NCI-H146 treated with DMSO at 0.1 percent for 48 hours (cell line): Measurements from ENCODE around the gene COPS7A.
"Not testable (repeated sequence)": the region's sequence is repeated elsewhere in the genome, so short reads cannot be mapped to it uniquely, and the experiment has no call there.

Experiments used
- DNase-seq: peaks from one replicate; lab custom pipeline; 2025; ENCODE audit not compliant: unreplicated experiment; lab: John Stamatoyannopoulos, UW

Gene COPS7A

DNA sequence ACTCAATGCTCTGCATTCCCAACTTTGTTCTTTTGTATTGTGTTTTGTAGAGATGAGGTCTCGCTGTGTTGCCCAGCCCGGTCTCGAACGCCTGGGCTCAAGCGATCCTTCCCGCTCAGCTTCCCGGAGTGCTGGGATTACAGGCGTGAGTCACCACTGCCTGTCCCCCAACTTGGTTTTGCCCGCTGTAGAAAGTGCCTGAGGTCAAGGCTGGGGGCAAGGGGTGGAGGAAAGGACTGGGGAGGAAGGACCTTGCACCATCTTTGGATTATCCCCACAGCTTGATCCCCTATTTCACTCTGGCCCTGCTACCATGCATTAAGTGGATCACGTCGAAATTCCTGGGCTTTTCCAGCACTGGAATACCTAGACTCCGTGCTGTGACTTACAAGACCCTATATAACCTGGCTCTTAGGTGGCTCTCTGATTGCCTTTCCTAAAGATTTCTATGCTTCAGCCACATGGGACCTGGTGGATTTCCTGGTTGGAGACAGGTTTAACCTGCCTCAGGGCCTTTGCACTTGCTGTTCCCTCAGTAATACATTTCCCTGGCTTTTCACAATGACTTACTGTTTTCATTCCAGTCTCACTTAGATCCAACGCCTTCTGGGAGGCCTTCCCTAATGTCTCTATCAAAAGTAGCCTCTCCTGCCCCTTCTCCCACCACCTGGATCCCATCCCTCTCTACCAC is 22.6 kb upstream of the COPS7A start:
- no peak for DNase-seq

DNA sequence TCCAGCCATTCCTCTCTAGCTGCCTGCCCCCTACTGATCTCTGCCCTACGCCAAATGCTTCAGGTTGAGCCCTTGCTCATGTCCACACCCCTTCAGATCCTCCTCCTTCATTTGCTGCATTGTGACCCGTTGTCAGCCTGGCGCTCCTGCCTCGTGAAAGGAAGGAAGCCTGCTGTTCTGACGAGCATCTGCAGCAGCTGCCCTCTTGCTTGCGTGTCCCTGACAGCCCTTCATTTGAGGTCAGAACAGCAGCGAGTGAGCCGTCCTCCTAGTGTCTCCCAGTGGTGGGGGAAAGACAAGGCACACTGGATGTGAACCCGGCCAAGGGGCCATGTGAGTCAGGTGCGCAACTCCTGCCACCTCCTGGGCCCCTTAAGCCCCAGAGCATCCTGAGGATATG is 20.2 kb upstream of the COPS7A start:
- peak; percentile 93 for DNase-seq

DNA sequence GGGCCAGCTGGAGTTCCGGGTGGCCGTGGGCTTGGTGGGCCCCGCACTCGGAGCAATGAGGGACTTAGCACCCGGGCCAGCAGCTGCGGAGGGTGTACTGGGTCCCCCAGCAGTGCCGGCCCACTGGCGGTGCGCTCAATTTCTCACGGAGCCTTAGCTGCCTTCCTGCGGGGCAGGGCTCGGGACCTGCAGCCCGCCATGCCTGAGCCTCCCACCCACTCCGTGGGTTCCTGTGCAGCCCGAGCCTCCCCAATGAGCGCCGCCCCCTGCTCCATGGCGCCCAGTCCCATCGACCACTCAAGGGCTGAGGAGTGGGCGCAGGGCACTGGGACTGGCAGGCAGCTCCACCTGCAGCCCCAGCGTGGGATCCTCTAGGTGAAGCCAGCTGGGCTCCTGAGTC is 15.5 kb upstream of the COPS7A start:
- DNase-seq = not testable (repeated sequence)

DNA sequence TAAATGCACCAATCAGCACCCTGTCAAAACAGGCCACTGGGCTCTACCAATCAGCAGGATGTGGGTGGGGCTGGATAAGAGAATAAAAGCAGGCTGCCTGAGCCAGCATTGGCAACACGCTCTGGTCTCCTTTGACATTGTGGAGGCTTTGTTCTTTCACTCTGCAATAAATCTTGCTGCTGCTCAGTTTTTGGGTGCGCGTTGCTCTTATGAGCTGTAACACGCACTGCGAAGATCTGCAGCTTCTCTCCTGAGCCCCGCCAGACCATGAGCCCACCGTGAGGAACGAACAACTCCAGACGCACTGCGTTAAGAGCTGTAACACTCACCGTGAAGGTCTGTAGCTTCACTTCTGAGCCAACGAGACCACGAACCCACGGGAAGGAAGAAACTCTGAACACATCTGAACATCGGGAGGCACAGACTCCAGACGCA is 14.9 kb upstream of the COPS7A start:
- no peak for DNase-seq

DNA sequence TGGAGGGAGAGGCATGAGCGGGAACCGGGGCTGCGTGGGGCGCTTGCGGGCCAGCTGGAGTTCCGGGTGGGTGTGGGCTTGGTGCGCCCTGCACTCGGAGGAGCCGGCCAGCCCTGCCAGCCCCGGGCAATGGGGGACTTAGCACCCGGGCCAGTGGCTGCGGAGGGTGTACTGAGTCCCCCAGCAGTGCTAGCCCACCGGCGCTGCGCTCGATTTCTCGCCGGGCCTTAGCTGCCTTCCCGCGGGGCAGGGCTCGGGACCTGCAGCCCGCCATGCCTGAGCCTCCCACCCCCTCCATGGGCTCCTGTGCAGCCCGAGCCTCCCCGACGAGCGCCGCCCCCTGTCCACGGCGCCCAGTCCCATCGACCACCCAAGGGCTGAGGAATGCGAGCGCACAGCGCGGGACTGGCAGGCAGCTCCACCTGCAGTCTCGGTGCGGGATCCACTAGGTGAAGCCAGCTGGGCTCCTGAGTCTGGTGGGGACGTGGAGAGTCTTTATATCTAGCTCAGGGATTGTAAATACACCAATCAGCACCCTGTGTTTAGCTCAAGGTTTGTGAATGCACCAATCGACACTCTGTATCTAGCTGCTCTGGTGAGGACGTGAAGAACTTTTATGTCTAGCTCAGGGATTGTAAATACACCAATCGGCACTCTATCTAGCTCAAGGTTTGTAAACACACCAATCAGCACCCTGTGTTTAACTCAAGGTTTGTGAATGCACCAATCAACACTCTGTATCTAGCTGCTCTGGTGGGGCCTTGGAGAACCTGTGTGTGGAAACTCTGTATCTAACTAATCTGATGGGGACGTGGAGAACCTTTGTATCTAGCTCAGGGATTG is 7.6 kb upstream of the COPS7A start:
- DNase-seq = not testable (repeated sequence)

DNA sequence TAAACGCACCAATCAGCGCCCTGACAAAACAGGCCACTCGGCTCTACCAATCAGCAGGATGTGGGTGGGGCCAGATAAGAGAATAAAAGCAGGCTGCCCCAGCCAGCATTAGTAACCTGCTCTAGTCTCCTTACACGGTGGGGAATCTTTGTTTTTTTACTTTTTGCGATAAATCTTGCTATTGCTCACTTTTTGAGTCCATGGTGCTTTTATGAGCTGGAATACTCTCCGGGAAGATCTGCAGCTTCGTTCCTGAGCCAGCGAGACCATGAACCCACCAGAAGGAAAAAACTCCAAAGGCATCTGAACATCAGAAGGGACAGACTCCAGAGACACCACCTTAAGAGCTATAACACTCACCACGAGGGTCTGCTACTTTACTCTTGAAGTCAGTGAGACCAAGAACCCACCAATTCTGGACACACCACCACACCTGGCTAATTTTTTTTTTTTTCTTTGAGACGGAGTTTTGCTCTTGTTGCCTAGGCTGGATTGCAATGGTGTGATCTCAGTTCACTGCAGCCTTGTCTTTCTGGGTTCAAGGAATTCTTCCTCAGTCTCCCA is 6.9 kb upstream of the COPS7A start:
- DNase-seq = no peak

DNA sequence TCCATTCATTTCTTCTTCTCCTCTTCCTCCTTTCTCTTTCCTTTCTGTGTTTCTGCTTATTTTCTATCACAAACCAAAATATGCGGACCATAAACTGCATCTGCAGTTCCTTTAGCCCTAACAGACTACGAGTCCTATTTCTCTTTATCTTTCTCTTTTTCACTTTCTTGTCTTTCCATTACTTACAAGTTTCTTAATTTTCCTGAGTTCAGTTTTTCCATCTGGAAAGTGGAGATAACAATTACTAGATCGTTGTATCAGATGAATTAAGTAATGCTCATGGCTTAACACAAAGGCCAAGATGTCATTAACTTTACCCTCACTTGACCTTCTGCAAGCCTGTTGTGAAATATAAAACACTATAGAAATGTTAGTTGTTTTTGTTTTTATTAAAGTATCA is 983 bp upstream of the COPS7A start:
- DNase-seq = no peak

DNA sequence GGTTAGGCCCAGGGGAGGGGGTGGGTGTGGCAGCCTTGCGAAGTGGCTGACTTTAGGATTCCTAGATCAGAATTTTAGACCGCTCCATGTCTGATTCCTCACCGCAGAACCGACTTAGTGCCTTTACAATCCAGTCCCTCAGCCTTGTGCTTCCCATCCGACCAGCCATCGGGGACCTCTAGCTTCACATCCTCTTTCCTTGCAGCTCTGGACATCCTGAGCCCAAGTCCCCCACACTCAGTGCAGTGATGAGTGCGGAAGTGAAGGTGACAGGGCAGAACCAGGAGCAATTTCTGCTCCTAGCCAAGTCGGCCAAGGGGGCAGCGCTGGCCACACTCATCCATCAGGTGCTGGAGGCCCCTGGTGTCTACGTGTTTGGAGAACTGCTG is 557 bp downstream of the COPS7A start:
- DNase-seq = peak; percentile 73

DNA sequence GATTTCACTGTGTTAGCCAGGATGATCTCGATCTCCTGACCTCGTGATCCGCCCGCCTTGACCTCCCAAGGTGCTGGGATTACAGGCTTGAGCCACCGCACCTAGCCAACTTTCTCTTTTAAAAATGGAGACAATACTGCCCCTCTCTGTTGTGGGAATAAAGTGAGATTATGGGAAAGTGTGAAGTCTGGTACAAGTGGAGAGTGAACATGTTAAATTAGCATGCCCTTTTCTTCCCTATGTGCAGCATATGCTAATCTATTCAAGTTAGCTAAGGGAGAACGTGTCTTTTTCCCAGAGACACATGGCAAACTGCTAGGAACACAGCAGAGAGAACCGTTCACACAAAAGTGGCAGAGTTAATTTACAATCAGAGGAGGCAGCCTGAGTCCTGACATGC is 1.5 kb downstream of the COPS7A start:
- DNase-seq = no peak

DNA sequence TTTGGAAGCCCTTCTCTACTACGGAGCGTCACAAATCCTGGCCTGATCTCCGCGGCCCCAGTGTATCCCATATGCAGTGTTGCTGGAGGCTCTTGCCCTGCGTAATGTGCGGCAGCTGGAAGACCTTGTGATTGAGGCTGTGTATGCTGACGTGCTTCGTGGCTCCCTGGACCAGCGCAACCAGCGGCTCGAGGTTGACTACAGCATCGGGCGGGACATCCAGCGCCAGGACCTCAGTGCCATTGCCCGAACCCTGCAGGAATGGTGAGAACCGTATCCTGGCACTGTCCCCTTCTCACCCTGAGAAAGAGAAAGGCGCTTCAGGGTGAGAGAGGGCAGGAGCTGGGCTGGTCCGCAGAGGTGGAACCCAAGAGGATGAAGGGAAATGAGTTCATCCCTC is 5.3 kb downstream of the COPS7A start:
- no peak for DNase-seq

DNA sequence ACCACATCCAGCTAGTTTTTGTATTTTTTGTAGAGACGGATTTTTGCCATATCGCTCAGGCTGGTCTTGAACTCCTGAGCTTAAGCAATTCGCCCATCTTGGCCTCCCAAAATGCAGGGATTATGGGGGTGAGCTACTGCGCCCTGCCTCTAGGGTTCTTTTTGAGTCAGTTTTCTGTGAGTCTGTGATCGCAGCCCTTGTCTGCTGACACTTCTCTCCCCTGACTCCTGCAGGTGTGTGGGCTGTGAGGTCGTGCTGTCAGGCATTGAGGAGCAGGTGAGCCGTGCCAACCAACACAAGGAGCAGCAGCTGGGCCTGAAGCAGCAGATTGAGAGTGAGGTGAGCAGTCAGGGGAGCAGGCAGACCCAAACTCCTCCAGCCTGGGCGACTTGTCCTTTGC is 6.3 kb downstream of the COPS7A start:
- no peak for DNase-seq

DNA sequence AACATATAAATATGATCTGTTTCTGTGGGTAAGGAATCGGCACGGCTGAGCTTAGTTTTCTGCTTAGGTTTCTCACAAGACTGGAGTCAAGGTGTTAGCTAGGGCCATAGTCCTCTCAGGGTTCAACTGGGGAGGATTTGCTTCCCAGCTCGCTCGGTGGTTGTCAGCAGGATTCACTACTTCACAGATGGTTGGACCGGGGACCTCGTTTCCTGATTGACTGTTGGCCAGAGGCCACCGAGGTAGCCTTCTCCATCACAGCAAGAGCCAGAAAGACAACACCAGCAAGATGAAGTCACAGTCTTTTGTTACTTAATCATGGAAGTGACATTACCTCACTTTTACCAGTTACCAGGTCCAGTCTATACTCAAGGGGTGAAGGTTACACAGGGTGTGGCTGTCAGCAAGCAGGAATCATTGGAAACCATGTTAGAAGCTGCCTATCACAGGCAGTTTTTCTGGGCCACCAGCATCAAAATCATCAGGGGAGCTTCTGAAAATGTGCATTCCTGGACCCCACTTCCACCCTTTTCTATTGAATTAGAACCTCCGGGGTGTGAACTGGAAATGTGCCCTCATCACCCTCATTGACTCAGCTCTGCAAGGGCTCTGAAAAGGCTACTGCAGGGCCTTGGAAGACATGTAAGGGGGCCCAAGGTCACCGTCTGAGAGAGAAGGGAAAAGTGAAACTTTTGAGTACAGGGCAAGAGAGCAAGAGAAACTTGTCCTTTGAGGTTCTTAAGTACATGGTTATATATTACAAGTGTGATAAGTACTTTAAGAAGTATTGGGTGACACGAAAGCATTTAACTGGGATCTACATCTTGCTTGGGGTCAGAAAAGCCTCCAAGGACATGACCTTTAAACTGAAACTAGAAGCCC is 10.9 kb downstream of the COPS7A start:
- no peak for DNase-seq

DNA sequence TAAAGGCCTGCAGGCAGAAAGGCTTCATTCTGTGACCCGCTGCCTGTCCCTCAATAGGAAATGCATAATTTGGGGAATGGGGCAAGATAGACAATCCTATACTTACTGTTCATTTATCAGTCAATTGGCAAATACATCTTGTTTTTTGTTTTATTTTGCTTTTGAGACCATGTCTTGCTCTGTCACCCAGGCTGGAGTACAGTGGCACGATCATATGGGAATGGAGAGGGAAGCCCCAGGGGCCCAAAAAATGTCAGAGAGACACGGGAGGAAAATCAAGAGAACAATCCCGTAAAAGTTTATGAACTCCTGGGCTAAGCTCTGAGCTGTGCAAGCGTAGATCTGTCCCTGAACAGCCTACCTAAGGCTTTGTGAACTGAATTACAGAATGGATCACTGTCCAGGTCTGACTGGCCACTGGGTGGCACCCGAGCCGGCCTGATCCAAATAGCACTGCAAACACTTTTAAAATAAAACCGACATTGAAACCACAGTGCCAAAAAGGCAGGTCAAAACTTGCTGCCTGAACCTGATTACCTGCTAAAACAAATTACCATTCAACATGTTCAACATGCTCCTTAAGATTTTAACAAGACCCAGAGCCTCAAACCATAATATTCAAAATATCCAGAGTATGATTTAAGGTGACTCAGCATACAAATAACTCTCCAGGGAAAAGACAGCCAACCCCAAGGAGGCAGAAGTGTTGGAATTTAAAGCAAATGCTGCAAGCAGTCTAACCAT is 11.8 kb downstream of the COPS7A start:
- peak; percentile 70 for DNase-seq

DNA sequence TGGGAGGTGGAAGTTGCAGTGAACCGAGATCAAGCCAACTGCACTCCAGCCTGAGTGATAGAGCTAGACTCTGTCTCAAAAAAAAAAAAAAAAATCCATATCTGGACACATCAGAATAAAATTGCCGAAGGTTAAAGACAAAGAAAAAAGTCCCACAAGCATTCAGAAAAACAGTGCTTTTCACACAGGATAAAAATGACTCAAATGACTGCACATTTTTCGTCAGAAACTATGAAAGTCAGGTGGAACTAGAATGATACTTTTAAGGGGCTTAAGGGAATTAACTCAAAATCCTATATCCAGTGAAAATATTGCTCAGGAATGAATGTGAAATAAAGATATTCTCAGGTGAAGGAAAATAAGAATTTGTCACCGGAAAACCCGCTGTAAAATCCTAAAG is 12.9 kb downstream of the COPS7A start:
- no peak for DNase-seq

DNA sequence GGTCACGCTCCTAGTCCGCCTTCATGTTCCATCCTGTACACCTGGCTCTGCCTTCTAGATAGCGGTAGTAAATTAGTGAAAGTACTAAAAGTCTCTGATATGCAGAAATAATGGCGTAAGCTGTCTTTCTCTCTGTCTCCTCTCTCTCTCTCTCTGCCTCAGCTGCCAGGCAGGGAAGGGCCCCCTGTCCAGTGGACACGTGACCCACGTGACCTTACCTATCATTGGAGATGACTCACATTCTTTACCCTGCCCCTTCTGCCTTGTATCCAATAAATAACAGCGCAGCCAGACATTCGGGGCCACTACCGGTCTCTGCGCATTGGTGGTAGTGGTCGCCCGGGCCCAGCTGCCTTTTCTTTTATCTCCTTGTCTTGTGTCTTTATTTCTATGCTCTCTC is 18.2 kb downstream of the COPS7A start:
- DNase-seq = not testable (repeated sequence)

DNA sequence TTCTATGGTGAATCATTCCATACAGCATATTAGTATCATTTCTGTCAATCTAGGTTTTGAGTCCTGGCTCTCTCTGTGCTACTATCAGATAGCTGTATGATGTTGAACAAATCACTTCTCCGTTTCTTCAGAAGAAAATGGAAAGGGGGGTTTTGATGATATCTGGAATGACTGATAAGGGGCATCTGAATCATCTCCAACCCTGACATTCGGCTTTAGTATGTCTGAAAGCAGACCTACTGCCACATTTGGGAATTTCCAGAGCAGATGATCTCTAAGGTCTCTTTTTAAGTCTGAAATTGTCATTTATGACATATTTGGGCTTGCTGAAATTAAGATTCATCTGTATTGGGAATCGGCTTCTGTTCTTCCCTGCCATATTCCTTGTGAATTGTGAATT is 19.0 kb downstream of the COPS7A start:
- no peak for DNase-seq

DNA sequence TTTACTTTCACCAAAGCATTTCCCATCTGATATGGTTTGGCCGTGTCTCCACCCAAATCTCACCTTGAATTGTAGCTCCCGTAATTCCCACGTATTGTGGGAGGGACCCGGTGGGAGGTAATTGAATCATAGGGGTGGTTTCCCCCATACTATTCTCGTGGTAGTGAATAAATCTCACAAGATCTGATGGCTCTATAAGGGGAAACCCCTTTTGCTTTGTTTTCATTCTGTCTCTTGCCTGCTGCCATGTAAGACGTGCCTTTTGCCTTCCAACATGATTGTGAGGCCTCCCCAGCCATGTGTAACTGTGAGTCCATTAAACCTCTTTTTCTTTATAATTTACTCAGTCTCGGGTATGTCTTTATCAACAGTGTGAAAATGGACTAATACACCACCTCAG is 19.5 kb downstream of the COPS7A start:
- not testable (repeated sequence) for DNase-seq

DNA sequence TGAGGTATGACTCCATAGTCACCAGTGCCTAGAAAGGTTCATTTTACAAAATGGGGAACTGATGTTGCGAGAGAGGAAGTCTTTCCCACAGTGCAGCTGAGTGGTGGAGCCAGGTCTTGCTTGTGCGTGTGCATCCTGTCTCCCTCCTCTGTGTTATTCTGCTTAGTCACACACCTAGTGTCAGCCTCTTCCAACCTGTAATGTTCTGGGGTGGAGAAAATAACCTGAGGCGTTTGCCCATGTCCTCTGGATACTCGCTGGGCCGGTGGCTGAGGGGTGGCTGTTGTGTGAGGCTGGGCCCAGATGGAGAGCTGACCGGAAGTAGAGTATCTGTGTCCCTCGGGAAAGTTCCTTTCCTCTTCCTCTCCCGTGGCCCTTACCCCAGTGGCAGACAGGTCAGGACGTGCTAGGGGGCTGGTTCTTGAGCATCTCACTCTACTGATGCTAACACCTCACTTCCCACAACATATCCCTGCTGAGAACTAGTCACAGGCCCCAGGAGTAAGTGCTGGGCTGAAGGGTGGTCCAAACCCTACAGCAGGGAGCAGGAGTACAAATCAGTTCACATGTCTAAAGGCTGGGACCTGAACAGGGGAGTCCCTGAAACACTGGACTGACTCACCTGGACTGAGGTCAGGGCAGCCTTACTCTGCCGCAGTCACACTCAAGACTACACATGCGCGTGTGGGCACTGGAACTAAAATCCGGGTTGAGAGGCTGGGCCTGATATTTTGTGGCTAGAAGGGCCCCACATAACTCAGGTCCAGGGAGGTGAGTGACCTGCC is 22.1 kb downstream of the COPS7A start:
- DNase-seq = no peak

DNA sequence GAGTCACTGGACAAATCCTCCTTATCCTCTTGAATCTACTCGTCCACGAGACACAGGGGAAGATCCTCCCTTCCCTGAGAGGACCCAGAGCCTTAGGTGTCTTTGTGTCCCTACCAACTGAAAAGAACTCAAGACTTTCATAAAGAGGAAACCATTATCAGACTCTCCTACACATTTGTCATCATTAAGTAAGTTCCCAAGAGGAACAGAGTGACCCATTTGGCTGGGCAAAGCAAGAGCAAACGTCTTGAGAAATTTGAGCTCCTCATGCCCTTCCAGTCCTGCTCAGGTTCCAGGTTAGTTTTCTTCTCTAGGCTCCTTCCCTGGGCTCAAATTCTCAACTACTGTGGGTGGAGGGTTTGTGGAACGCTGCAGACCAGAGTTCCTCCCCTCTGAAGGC is 23.4 kb downstream of the COPS7A start:
- no peak for DNase-seq

DNA sequence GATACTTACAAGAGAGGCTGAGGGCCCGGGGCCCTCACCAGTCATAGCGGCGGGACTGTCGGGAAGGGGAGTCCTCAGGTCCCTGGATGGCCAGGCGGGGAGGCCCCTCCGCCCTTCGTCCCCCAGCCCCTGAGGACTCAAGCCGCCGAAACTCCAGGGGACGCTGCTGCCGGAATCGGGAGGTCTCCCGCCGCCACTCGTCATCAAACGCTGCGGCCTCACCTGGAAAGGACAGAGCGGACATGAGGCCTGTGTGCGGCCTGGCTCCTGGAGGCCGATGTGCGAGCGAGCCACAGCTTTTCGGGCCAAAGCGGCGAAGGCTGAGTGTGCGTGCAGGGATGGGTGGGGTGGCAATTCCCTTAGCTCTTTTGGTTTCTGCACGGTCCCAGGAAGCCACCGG is 24.9 kb downstream of the COPS7A start:
- no peak for DNase-seq
